AG20443 (cell line): ENCODE data around the gene EFHB.
"Not testable (repeated sequence)": the region's sequence is repeated elsewhere in the genome, so short reads cannot be mapped to it uniquely, and the experiment has no call there.

ENCODE experiments used
- DNase-seq: peaks from one replicate; pipeline ENCODE4 v3.0.0; 2012; ENCODE audit warnings: low spot score, mixed read lengths

EFHB gene, protein sequence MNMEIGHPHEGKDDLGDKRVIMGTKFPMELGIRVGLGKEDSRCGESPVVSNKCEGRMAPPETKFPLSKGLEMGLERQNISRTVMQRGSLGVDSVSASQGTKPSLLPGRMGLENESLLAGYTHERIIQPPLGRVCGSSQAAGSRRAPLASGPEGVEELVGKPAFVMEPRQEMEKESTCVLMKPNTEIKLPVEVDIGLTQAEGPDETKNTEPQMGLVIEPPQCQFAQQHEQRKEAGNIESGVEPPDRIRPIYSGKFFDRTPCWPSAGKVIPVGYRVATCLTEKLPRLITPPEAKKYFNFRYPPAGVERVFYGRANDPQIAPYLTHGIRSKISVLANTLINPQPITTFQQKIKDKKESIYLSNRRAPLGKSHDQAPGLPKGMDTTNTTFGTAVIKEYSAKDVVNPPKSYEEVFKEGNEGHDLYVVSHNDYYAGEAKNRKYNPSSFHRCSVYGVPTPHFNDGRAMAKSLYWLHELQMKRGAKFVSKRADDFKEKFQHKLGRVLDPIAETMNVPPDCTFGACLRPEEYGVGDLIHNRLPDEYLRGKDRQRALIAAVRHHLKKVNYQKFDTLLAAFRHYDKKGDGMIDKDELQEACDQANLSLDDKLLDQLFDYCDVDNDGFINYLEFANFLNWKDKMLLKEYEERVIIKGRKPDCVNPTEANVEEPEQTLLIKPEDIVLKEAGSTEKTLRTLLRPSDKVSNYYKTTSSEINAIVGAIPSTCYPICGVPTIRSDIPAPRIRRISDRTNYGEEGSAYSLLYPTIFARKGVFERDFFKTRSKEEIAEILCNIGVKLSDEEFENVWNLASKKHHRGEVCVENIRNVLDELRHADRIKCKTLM

DNA sequence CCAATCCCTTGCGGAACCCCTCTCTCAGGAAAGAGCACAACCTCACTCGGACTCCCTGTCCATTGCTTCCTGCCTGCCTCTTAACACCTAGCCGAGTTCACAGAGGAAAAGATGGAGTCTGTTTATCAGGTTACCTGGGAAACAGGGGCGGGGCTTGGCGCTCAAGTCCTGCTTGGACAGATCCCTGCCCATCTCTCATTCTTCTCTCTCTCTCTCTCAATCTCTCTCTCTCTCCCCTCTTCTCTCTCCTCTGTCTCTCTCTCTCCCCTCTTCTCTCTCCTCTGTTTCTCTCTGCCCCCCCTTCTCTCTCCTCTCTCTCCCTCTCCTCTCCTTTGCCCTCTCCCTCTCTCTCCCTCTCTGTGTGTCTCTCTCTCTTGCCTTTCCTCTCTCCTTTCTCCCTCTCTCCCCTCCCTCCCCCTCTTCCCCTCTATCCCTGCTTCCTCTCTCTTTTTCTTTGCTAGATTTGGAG is at the start of gene EFHB:
TSS of gene EFHB (minus strand) at position 120 of the 469 bp plus-strand sequence. CDS start 199 bp downstream, outside the sequence.
- no peak for DNase-seq

GRCh38 chr3:19972054-19972453 is 38.0 kb upstream of the EFHB start:
- DNase-seq = no peak

DNA sequence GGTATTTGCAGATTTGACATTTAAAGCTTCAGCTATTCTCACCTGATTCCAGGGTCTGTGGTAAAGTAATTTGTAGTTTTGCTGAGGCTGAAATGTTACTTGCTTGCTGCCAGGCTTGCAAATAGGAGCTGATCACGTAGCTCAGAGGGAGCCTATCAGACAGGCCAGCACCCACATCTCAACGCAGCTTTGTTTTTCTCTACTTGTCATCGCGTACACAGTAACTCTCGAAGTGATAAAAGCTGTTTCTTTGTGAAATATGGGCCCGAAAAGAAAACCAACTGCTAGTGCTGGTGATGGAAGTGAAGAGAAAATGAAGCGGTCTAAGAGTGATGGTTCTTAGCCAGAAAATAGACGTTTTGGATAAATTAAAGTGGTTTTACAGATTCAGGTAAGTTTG is 36.3 kb upstream of the EFHB start:
- DNase-seq = no peak

- DNase-seq = no peak
These were observed 33.8 kb upstream of the EFHB start for GRCh38 chr3:19967812-19968211.

- no peak for DNase-seq
These were observed 33.2 kb upstream of the EFHB start for GRCh38 chr3:19967208-19967607.

DNA sequence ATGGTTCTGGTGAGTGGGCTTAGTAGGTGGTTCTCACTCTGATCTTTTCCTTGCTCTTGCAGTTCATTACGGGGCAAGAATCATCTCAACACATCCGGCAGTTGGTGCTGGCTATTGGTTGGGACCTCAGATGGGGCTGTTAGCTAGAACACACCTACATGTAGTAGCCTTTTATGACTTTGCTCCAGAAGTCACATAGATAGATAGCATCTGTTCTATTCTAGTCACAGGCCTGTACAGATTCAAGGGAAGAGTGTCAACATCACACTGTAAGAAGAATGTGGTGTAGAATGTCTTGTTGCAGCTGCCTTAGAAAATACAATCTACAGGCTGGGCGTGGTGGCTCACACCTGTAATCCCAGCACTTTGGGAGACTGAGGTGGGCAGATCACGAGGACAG is 27.9 kb upstream of the EFHB start:
- DNase-seq = no peak

- DNase-seq = no peak
These were observed 26.7 kb upstream of the EFHB start for GRCh38 chr3:19960696-19961095.

GRCh38 chr3:19959505-19959904 is 25.5 kb upstream of the EFHB start:
- no peak for DNase-seq

- not testable (repeated sequence) for DNase-seq
These were observed 23.3 kb upstream of the EFHB start for GRCh38 chr3:19957354-19957753.

GRCh38 chr3:19954676-19955075 is 20.7 kb upstream of the EFHB start:
- DNase-seq = no peak

DNA sequence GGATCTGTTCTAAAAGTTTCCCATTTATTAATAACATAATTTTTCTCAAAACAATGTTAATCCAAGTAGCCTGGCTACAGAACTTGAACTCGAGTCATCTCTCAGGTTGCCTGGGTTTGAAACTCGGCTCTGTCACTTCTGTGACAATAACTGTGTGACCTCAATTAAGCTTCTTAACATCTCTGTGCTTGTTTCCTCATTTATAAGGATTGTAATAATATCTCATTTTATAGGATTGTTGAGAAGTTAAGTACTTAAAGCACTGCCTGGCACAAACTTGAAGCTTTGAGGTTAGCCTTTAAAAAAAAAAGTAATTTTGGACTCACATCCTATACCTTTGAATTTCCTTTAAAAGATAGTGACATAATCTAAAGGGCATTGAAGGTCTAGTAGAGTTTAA is 16.3 kb upstream of the EFHB start:
- DNase-seq = no peak

DNA sequence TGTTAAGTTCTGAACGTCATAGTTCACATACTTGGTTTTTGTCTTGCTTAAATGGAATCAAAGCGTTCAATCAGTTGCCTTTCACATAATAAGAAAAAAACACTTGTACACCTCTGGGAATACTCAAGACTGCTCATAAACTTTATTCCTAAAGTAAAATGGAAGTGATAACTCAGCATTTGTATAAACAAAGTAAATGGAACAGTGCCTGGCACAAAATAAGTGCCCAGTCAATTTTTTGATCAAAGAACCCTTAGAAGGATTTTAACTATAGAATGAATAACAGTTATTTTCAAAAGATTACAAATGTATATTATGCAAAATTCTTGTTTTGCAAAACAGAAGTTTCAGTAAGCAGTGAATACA is 14.2 kb upstream of the EFHB start:
- DNase-seq = no peak

GRCh38 chr3:19947549-19948225 is 13.7 kb upstream of the EFHB start:
- DNase-seq = peak; percentile 55

- peak; percentile 97 for DNase-seq
These were observed 13.0 kb upstream of the EFHB start, which contains the start of gene RAB5A for GRCh38 chr3:19946832-19947548. Gene RAB5A, plus strand, starts transcription at chr3:19947097. Its CDS starts 3,802 bp downstream, at chr3:19950899.

- no peak for DNase-seq
These were observed 12.2 kb upstream of the EFHB start for GRCh38 chr3:19945969-19946831.

DNA sequence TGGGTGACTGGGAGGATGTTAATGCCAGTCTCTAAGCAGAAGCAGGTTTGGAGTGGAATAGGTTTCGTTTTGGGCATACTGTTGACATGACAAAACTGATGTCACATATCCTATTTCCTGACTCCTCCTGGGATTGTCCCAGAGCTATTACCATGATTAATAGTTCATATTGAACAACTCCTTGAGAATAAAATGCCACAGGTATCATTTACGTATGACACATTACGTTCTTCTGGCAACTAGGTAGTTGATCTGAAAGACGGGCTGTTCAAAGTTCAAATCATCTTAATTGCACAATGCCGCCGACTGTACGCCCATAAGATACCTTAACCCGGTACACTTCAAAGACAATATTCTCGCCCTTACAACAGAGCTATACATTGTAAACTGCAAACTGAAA is 11.5 kb upstream of the EFHB start:
- DNase-seq = no peak

- no peak for DNase-seq
These were observed 6.6 kb upstream of the EFHB start for GRCh38 chr3:19940643-19941042.

DNA sequence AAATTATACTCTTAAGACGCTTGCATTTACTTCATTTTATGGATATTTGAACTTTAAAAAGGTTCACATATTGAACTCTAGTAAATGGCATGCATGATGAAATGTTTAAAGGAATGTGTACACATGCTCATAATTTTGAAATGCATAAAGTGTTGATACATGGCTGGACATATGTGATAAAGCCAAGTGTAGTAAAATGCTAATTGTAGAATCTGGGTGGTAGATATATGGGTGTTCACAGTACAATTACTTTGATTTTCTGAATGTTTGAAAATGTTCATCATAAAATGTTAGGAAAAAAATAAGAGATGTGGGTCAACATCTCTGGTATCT is 4.2 kb upstream of the EFHB start:
- no peak for DNase-seq

DNA sequence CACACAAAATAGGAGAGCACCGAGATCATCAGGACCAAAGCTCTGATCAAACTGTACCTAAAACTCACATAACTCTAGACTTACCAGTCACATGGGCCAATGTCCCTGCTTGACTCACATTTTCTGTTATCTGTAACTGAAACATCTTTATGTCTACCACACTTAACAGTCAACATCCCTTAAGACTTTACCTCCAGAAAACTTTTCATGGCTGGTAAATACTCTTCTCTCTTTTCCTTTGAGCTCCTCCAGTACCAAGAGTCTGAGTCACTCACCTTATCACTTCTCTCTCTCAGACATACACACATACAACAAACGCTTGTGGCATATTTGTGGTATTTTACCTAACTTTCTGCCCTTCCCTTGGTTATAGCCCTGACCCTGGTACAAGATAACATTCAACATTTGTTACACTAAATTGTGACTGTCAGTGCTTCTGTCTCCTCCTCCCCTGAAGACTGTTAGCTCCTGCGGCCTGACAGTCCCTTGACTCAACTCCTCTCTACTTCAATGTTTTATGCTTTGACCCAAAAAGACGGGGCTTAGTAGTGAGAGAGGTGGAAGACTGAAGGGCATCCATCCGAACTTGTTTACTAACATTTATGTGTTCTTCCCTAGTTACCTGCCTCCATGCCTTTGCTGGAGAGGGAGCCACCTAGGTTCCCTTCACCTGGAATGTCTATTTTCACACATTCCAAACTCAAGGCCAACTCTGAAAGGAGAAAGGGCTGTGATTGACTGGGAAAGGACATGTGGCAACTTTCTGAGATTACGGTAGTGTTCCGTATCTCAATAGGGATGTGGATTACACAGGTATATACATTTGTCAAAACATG is 3.7 kb upstream of the EFHB start:
- no peak for DNase-seq

GRCh38 chr3:19932422-19932821 is 1.6 kb downstream of the EFHB start:
- DNase-seq = no peak
